Liver (tissue), 9 donors: ENCODE results near the gene KAT6B. TPM values are rescaled to one million over a fixed set of nuclear protein-coding genes. Genes with fewer than 3 reads are reported as not detected.
"Not testable (repeated sequence)": the region's sequence is repeated elsewhere in the genome, so short reads cannot be mapped to it uniquely, and the experiment has no call there.

Experiments used
- DNase-seq: peaks from one replicate; pipeline ENCODE4 v3.0.0-alpha.2; 2017; ENCODE audit warnings: low spot score
- H3K27ac ChIP-seq, 2 donors: one replicate each; pipeline ENCODE4 v1.7.0; 2013; ENCODE audit warnings: inconsistent platforms in 2 of 2, low read length in 2 of 2, control low read depth in 1 of 2, low read depth in 1 of 2, mild to moderate bottlenecking in 1 of 2
- H3K27me3 ChIP-seq, 4 donors: one replicate each; pipeline versions ENCODE4 v1.6.1 to v1.7.0; 2013; ENCODE audit warnings: low read length in 3 of 4, inconsistent platforms in 1 of 4, mild to moderate bottlenecking in 1 of 4, moderate library complexity in 1 of 4; ENCODE audit not compliant: control insufficient read depth in 4 of 4, insufficient read depth in 4 of 4
- H3K36me3 ChIP-seq, 4 donors: one replicate each; pipeline versions ENCODE4 v1.6.1 to v1.7.0; 2013; ENCODE audit warnings: low read length in 3 of 4, mild to moderate bottlenecking in 3 of 4, low read depth in 1 of 4, moderate library complexity in 1 of 4; ENCODE audit not compliant: control insufficient read depth in 4 of 4, insufficient read depth in 3 of 4
- H3K4me1 ChIP-seq, 4 donors: one replicate each; pipeline versions ENCODE4 v1.6.1 to v1.7.0; 2013; ENCODE audit warnings: low read length in 3 of 4, mild to moderate bottlenecking in 3 of 4, moderate library complexity in 1 of 4; ENCODE audit not compliant: control insufficient read depth in 4 of 4, insufficient read depth in 4 of 4
- H3K4me3 ChIP-seq, 3 donors: one replicate each; pipeline versions ENCODE4 v1.6.1 to v1.7.0; 2013; ENCODE audit warnings: low read length in 3 of 3, control low read depth in 1 of 3, low read depth in 1 of 3, mild to moderate bottlenecking in 1 of 3
- H3K9ac ChIP-seq, 2 donors: one replicate each; pipeline ENCODE4 v1.7.0; 2013; ENCODE audit warnings: low read length in 2 of 2, mild to moderate bottlenecking in 2 of 2, moderate library complexity in 2 of 2, control low read depth in 1 of 2, low read depth in 1 of 2
- H3K9me3 ChIP-seq, 4 donors: one replicate each; pipeline versions ENCODE4 v1.6.1 to v1.7.0; 2013; ENCODE audit warnings: low read length in 3 of 4; ENCODE audit not compliant: control insufficient read depth in 4 of 4
- EGR1 ChIP-seq, 2 donors: IDR thresholded peaks; 2 replicates each; pipeline ENCODE4 v1.6.1; 2016 to 2018; ENCODE audit warnings: antibody characterized with exemption in 2 of 2, low read depth in 2 of 2
- FOXA1 ChIP-seq: IDR thresholded peaks from 2 replicates; pipeline ENCODE4 v1.6.1; 2016; ENCODE audit warnings: antibody characterized with exemption
- FOXA2 ChIP-seq: IDR thresholded peaks from 2 replicates; pipeline ENCODE4 v1.6.1; 2016; ENCODE audit warnings: antibody characterized with exemption
- GABPA ChIP-seq, 2 donors: IDR thresholded peaks in 1 of 2; conservative IDR thresholded peaks in 1 of 2; 2 replicates each; pipeline ENCODE4 v1.6.1; 2016; ENCODE audit warnings: antibody characterized with exemption in 2 of 2, mild to moderate bottlenecking in 1 of 2, moderate library complexity in 1 of 2
- HNF4A ChIP-seq, 2 donors: conservative IDR thresholded peaks; 2 replicates each; pipeline ENCODE4 v1.6.1; 2016; ENCODE audit warnings: antibody characterized with exemption in 2 of 2, mild to moderate bottlenecking in 2 of 2
- HNF4G ChIP-seq: IDR thresholded peaks from 2 replicates; pipeline ENCODE4 v1.6.1; 2016; ENCODE audit warnings: antibody characterized with exemption
- JUND ChIP-seq, 2 donors: IDR thresholded peaks; 2 replicates each; pipeline ENCODE4 v1.6.1; 2016; ENCODE audit warnings: antibody characterized with exemption in 2 of 2
- RAD21 ChIP-seq, 2 donors: IDR thresholded peaks; 2 replicates each; pipeline ENCODE4 v1.6.1; 2016; ENCODE audit warnings: antibody characterized with exemption in 2 of 2, mild to moderate bottlenecking in 2 of 2
- RXRA ChIP-seq, 2 donors: IDR thresholded peaks; 2 replicates each; pipeline ENCODE4 v1.6.1; 2017 to 2018; ENCODE audit warnings: antibody characterized with exemption in 2 of 2, mild to moderate bottlenecking in 1 of 2
- TAF1 ChIP-seq: conservative IDR thresholded peaks from 2 replicates; pipeline ENCODE4 v1.6.1; 2016; ENCODE audit warnings: antibody characterized with exemption, mild to moderate bottlenecking
- YY1 ChIP-seq: IDR thresholded peaks from 2 replicates; pipeline ENCODE4 v1.6.1; 2016; ENCODE audit warnings: antibody characterized with exemption, mild to moderate bottlenecking
- WGBS: extraction: QIAGEN DNeasy Blood & Tissue Kit; methylation state at CpG from one replicate; pipeline ENCODE4 v1.1.7; 2013; 5-methylcytosine and 5-hydroxymethylcytosine counted together
- polyA plus RNA-seq, 2 donors: library from polyadenylated mRNA; stranded (reverse) in 1 of 2; unstranded in 1 of 2; fragments of 200-250 nt in 1 of 2; fragments of >200 nt in 1 of 2; fragmentation: Nextera tagmentation in 1 of 2; extraction: Ambion mirVana in 1 of 2; gene quantifications; one replicate each; pipeline versions ENCODE4 v1.2.1 to v1.2.3, GENCODE V29; 2013 to 2015
- total RNA-seq, 2 donors: library from RNA; depleted of rRNA; stranded (reverse); fragments of >200 nt; gene quantifications; one replicate each; pipeline ENCODE4 v1.2.3, GENCODE V29; 2014
- TF ChIP-seq, protein P1 (sequence below): IDR thresholded peaks from 2 replicates; pipeline ENCODE4 v1.6.1; 2016; ENCODE audit warnings: antibody characterized with exemption, mild to moderate bottlenecking
- TF ChIP-seq, protein P2 (sequence below): fragments of 150-350 bp; IDR thresholded peaks from 2 replicates; pipeline ENCODE4 v1.5.1; 2017; ENCODE audit warnings: improper control_type of control experiment, low read depth, low read length; ENCODE audit not compliant: missing input control
- TF ChIP-seq, protein P3 (sequence below): IDR thresholded peaks from 2 replicates; pipeline ENCODE4 v1.6.1; 2016; ENCODE audit warnings: antibody characterized with exemption
- TF ChIP-seq, protein P4 (sequence below): IDR thresholded peaks from 2 replicates; pipeline ENCODE4 v1.6.1; 2016; ENCODE audit warnings: antibody characterized with exemption
- donor health status: healthy.
- donor health status: healthy.
- donor health status: healthy.
- donor health status: healthy.
- donor health status: healthy.

The KAT6B gene
- total and polyA plus RNA-seq, 4 donors = 2.0 to 21.2 (median 8.8) TPM

DNA sequence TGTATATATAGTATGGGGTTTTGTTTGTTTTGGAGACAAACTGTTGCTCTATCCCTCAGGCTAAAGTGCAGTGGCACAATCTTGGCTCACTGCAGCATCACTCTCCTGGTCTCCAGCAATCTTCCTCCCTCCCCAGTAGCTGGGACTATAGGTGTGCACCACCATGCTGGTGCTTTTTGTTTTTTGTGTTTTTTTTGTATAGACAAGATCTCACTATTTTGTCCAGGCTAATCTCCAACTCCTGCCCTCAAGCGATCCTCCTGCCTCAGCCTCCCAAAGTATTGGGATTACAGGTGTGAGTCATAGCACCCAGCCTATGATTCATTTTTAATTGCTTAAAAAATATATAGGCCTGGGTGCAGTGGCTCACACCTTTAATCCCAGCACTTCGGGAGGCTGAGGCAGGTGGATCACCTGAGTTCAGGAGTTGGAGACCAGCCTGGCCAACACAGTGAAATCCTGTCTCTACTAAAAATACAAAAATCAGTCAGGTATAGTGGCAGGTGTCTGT lies 229.6 kb downstream of the KAT6B start:
- DNase-seq = not testable (repeated sequence)
- WGBS = 91% methylated on average over 2 of the region's 2 CpGs

DNA sequence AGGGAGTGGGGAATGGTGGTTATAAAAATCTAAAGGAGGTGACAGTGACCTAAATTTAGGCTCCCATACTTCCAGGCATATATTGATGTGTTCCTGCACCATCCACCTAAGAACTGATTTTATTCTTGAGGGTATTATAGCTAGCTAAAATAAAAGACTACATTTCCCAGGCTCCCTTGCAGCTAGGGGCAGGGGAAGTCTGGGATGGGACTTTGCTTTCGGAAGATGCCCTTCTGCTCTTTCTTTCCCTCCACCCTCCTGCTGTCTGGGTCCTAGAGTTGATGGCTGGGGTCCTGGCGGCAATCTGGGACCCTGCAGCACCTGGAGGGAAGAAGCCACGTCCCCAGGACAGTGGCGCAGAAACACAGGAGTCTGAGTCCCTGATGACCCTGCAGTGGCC lies 231.3 kb downstream of the KAT6B start:
- 86% methylated on average over 4 of the region's 4 CpGs for WGBS
- TF ChIP-seq JUND (IDR thresholded peaks at IDR 0.05) (no peak), TAF1 (no peak), FOXA2 (no peak), RXRA (IDR thresholded peaks at IDR 0.05) (no peak), RAD21 (IDR thresholded peaks at IDR 0.05) (no peak), YY1 (no peak), EGR1 (IDR thresholded peaks at IDR 0.05; ENCODE audit: low read depth in 2 of 2) (no peak), HNF4G (no peak), FOXA1 (no peak), GABPA (IDR thresholded peaks at IDR 0.05 in 1 of 2, conservative IDR thresholded peaks at IDR 0.05 in 1 of 2) (no peak), HNF4A (conservative IDR thresholded peaks at IDR 0.05) (no peak)
- TF ChIP-seq, protein P1, sequence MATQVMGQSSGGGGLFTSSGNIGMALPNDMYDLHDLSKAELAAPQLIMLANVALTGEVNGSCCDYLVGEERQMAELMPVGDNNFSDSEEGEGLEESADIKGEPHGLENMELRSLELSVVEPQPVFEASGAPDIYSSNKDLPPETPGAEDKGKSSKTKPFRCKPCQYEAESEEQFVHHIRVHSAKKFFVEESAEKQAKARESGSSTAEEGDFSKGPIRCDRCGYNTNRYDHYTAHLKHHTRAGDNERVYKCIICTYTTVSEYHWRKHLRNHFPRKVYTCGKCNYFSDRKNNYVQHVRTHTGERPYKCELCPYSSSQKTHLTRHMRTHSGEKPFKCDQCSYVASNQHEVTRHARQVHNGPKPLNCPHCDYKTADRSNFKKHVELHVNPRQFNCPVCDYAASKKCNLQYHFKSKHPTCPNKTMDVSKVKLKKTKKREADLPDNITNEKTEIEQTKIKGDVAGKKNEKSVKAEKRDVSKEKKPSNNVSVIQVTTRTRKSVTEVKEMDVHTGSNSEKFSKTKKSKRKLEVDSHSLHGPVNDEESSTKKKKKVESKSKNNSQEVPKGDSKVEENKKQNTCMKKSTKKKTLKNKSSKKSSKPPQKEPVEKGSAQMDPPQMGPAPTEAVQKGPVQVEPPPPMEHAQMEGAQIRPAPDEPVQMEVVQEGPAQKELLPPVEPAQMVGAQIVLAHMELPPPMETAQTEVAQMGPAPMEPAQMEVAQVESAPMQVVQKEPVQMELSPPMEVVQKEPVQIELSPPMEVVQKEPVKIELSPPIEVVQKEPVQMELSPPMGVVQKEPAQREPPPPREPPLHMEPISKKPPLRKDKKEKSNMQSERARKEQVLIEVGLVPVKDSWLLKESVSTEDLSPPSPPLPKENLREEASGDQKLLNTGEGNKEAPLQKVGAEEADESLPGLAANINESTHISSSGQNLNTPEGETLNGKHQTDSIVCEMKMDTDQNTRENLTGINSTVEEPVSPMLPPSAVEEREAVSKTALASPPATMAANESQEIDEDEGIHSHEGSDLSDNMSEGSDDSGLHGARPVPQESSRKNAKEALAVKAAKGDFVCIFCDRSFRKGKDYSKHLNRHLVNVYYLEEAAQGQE = no peak
- TF ChIP-seq, protein P2, sequence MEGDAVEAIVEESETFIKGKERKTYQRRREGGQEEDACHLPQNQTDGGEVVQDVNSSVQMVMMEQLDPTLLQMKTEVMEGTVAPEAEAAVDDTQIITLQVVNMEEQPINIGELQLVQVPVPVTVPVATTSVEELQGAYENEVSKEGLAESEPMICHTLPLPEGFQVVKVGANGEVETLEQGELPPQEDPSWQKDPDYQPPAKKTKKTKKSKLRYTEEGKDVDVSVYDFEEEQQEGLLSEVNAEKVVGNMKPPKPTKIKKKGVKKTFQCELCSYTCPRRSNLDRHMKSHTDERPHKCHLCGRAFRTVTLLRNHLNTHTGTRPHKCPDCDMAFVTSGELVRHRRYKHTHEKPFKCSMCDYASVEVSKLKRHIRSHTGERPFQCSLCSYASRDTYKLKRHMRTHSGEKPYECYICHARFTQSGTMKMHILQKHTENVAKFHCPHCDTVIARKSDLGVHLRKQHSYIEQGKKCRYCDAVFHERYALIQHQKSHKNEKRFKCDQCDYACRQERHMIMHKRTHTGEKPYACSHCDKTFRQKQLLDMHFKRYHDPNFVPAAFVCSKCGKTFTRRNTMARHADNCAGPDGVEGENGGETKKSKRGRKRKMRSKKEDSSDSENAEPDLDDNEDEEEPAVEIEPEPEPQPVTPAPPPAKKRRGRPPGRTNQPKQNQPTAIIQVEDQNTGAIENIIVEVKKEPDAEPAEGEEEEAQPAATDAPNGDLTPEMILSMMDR = no peak
- TF ChIP-seq, protein P3, sequence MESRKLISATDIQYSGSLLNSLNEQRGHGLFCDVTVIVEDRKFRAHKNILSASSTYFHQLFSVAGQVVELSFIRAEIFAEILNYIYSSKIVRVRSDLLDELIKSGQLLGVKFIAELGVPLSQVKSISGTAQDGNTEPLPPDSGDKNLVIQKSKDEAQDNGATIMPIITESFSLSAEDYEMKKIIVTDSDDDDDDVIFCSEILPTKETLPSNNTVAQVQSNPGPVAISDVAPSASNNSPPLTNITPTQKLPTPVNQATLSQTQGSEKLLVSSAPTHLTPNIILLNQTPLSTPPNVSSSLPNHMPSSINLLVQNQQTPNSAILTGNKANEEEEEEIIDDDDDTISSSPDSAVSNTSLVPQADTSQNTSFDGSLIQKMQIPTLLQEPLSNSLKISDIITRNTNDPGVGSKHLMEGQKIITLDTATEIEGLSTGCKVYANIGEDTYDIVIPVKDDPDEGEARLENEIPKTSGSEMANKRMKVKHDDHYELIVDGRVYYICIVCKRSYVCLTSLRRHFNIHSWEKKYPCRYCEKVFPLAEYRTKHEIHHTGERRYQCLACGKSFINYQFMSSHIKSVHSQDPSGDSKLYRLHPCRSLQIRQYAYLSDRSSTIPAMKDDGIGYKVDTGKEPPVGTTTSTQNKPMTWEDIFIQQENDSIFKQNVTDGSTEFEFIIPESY = no peak
- TF ChIP-seq, protein P4, sequence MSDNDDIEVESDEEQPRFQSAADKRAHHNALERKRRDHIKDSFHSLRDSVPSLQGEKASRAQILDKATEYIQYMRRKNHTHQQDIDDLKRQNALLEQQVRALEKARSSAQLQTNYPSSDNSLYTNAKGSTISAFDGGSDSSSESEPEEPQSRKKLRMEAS = no peak
- Histone ChIP-seq H3K9ac (no peak overlapping the region), H3K36me3 (no peaks in the 10 kb centered on the region), H3K9me3 (no peaks in the 10 kb centered on the region), H3K4me1 (no peaks in the 10 kb centered on the region), H3K4me3 (no peak overlapping the region), H3K27me3 (no peaks in the 10 kb centered on the region), H3K27ac (no peak overlapping the region)
- no peak for DNase-seq

More for the DNA sequence above, 229.6 kb downstream of the KAT6B start:
- H3K36me3 ChIP-seq, H3K4me1 ChIP-seq, H3K9ac ChIP-seq, H3K4me3 ChIP-seq, H3K9me3 ChIP-seq, H3K27me3 ChIP-seq, H3K27ac ChIP-seq: not testable (repeated sequence)
